ENCODE results near the gene NKD2.

NKD2 gene

DNA sequence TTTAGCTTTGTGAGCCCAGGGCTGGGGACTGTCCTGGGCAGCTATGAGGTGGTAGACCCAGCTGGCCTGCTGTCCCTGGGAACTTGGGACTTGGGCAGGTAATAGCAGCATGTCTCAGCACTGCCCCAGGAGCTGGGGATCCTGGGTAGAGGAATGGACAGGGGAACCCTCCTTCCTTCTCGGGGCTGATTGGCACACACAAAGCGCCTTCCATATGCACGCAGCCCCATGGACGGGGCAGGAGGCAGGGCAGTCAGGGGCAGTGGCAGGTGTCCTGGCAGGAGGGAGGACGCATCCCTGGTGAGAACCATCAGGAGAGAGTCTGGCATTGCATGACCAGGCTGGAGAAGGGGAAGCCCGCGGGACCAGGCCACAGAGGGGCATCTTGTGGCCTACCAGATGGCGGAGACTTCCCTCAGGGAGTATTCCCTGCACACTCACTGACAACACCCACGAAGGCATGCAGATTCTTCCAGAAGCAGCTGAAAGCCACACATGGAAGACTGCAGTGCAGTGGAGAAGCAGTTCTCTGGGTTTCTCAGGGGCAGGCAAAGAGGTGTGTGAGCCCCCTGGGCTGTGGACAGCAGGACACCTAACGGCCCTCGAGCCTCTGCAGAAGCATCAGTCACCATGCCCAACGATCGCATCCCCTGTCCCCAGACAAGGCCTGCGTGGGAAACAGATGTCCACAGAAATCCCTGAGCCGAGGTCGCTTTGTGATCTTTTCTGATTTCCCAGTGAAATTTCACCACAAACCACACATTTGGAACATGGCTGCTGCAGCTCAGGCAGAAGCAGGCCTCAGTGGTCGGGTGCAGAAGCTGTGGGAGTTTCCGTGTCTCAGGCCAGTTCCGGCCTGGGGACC is 7.0 kb upstream of the NKD2 start:
- DNase-seq: peak; percentile 52

DNA sequence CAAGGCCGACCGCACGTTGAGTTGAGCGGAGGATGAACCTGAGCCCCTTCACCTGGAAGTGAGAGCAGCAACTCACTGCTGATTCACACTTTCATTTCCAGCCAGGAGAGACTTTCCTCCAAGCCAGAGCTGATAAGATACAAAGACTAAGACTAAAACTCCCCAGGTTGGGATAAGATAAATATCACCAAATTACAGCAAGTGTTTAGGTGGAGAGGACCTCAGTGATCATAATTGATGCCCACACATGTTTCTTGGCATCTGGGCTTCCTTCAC is 6.4 kb upstream of the NKD2 start:
- no peak for DNase-seq

DNA sequence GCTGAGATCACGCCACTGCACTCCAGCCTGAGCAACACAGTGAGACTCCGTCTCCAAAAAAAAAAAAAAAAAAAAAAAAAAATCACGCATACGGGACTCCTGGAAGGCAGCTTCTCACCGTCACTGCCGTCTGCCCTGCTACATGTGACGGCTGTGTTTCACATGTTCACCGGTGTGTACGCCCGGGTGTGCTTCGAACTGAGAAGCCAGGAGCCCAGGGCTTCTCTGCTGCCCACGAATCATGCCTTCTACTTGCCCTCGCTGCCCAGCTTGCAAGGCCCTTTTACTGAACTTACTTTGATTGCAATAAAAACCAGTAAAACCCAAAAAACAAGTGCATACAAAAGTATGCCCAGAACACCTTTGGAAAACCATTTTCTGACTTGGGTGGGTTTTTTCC is 5.8 kb upstream of the NKD2 start:
- DNase-seq: peak; percentile 44

DNA sequence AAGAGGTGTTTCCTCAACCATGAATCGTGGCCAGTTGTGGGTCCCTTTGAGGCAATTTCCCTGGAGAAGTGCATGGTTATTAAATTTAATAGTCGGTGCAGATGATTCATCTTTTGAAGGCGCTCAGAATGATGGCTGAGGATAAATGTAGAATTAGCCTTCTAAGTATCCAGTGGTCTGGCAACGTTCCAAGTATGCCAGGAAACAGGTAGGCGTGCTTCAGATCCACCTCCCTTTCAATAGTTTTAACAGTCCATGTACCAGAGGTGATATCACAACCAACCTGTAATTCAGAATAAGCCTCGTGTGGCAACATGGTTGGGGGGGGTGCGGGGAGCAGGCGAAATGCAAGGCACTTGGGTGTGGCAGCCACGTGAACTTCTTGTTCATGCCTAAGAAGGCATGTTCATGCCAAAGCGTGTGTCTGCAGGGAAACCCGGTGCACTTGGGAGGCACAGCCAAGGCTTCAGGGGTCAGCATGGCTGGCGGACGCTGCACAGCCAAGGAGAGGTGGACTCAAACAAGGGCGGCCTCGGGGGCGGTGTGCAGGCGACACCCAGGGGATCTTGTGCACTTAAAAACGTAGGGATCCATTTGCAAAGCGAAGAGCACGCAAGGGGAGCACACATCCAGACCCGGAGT is 5.2 kb upstream of the NKD2 start:
- peak; percentile 64 for DNase-seq

DNA sequence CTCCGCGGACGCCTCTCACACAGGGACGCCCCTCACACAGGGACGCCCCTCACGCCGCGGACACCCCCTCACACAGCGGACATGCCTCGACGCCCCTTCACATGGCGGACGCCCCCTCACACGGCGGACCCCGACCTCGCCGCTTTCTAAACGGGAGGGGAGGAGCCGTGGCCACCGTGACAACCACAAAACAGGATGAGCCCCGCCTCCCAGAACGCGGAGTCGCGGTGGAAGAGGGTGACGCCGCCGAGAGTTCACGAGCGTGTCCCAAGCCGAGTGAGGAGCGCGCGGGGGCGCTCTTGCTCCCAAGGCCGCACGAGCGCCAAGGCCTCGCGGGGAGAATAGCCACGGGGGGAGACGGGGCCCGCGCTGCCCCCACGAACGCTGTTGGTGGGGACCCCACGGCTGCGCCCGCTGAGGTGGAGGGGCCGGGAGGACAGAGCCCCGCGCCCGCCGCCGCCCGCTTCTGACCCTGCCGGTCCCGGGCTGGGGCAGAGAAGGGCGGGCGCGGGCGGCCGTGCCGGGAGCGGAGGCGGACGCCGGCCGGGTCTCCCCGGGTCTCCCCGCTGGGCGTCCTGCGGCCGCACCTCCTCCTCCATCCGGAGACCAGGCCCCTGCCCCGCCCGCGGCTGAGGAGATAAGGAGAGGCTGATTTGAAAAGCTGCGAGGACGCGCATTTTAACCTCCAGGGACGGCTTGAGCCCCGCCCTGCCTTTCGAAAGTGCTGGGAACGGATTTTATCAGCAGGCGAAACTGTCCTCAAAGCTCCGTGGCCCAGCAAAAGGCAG is 3.9 kb upstream of the NKD2 start:
- DNase-seq: peak; percentile 79

DNA sequence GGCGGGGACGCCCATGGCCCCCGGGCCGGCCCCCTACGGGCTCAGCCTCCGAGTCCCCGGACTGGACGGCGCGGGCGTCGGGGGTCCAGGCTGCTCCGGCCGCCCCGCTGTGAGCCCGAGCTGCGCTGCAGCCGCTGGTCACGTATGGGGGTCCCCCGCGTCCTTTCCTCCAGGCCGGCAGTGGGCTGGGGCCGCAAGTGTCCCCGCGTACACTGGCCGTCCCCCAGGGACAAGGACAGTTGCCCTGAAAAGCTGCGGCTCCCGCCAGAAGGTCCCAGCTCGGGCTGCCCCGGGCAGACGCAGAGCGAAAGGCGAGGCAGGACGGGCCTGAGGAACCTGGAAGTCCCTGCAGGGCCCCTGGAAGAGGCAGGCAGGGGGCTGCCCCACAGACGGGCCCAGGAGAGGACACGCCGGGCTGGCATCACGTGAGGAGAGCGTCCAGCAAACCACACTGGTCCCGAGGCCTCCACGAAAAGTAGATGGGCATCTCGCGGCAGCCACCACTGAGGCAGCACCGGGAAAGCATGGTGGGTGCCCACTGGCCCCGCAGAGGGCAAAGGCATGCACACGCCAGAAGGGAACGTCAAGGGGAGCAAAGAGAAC is 3.3 kb upstream of the NKD2 start:
- DNase-seq: peak; percentile 56

DNA sequence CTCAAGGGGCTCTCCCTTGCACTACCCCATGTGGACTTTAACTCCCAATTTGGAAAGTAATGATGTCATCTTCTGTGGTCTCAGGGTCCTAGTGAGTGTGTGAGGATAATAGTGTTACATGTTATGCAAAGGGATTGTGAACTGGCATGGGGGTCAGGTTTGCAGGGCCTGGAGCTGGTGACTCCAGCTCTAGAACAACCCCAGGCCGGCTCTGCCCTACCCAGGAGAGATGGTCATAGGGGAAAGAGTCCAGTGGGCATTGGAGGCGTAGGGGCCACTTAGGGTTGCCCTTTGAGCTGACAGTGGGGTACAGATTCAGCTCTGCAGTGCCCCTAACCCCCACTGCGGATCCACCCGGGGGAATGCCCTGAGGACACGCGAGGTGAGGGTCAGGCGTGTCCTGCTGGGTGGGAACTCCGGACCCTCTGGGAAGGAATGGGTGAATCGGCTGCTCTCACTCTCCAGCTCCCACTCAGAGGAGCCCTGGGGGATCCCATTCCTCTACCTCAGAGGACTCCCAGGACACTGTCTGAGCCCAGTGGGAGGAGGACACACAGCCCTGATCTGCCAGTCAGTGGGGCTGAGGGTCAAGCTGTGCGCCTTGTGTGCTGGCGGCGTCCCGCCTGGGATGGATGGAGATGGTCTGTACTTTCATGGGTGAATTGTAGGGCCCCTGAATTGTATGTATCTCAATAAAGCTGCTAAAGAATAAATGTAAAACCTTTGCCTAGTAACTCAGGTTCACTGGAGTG is 2.5 kb upstream of the NKD2 start:
- DNase-seq: peak; percentile 57

DNA sequence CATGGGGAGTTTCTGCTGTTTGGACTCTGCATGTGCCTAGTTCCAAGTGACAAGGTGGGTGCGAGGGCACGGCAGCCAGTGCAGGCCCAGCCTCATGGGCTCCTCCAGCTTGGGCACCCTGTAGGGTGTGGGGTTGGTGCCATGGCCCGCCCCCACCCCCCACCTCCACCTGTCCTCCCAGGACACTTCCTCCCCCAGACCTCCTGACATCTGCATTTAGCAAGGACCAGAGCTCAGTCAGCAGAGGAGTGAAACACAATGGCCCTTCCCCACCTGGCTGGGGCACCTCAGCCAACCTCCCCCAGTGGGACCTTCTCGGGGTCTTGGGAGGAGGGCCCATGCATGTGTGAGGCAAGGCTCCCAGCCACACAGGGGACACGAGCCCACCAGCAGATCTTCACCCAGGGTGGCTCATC is 1.9 kb upstream of the NKD2 start:
- DNase-seq: peak; percentile 61

DNA sequence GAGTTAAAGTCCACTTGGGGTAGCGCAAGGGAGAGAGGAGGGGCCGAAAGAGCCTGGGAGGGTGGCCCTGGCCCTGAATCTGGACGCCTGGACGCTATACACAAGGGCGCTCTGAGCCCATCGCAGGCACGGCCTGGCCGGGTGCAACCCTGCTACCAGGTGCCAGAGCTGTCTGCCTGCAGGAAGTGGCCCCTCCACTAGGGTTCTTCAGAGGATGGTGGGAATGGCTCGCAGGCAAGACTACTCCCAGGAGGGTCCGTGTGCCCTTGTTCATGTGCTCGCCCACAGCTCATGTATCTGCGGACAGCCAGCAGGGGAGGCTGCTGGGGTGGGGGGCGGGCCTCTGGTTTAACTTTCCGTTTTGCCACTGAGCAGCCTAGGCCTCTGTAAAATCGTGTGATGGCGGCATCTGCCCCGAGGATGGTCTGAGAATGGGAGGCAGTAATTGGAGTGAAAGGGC is 1.4 kb upstream of the NKD2 start:
- DNase-seq: peak; percentile 34

DNA sequence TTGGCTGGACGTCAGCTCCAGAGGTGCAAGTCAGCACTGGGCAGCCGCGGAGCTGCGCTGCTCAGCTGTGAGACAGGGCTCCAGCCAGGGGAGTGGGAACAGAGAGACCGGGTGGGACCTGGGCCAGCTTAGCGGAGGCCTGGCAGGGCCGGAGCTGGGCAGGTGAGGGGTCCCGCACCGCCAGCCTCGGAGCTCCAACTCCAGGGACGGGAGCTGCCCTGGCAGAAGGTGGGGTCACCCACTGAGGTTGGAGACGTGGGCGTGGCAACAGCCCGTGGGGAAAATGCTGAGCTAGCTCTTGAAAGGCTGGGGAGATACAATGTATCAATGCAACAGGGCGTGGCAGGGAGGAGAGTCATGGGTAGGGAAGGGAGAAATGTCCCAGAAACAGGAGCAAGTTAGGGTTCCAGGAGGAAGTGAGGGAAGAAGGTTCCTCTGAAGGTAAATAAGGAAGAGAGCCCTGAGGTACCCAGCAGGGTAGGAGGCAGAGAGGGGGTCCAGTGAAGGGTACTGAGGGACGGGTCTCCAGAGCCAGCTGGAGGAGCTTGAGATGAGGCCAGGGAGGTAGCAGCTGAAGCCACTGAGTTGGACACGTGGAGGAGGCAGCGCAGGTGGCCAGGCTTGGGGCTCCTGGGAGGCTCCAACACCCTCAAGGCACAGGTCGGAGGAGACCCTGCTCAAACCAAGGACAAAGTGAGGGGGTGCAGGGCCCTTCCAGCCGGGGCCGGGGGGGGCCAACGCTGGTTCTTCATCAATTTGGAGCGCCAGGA is 736 bp upstream of the NKD2 start:
- DNase-seq: peak; percentile 61

DNA sequence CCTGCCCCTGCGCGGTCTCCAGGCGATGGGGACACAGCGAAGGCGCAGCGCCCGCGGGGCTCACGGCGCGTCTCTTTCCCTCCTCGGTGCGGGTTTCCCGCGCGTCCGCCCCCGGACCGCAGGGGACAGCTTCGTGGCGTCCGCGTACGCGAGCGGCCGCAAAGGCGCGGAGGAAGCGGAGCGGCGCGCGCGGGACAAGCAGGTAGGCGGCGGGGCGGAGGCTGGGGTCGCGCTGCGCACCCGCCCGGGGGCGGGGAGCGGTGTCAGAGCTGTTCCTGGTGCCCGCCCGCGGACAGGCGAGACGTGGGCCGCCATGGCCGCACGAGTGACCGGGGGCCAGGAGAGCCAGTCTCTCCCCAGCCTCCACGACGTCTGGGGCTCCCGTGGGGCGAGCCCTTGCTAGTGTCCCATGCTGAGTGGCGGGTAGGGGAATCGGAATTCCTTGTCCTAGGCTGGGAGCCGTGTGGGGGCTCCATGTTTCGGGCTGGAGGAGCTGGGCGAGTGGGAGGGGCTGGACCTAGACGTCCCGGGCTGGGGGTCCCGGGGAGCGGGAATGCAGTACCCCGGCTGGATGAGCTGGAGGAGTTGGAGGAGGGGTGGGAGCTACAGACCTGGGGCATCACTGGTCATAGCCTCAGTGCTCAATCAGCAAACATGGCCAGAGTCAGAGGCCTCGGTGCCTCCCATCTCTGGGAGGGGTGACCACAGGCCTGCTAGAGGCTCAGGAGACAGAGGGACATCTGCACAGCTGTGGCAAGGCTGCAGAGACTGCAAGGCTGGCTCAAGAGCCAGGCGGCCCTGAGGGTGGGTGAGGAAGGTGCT is 968 bp downstream of the NKD2 start:
- DNase-seq: peak; percentile 43

DNA sequence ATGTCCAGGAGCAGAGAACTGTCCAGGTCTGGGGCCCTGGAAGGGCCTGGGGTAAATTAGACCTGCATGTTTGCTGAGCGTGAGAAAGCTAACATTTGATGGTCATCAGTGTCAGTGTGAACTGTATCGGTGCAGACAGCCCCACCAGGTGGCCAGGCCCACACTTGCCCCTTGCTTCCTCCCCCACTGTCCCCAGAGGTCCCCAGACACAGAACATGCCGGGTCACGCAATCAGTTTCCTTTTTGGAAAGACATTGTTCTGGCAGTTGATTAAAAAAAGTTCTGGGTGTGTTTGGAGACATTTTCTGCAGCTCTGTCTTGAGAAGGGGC is 1.5 kb downstream of the NKD2 start:
- no peak for DNase-seq

DNA sequence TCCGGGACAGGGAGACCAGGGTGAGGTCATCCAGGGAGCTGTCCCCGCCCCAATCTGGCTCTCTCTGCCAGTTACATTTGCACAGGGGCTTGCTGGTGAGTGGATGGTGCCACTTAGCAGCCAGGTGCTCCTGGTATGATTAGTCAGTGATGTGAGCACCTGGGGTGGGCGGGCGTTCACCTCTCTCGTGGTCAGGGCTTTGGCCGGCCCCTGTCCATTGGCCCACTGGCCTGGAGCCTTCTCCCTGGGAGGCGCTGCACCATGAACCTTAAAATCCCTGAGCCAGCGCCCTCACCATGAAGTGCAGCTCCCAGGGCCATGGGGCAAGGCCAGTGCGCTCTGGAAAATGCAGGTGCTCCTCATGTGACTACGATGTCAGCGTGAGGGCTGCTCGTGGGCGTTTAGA is 2.0 kb downstream of the NKD2 start:
- DNase-seq: no peak

DNA sequence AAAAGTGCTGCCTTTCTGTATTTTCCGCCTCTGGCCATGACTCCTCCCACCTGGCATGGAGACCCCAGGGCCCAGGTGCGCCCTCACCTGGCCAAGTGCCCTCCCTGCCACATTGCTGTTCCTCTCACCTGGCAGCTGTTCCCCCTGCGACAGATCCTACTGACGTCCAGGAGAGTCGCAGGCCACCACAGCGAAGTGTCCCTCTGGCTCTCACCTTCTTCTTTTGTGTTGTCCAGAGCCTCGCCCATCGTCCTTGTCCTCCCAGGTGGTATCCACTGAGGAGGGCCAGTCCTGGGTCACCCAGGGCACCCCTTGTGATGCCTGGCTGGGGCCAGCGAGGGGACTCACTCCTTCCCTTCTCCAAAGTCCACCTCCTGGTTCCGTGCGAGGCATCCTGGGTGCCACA is 2.6 kb downstream of the NKD2 start:
- DNase-seq: peak; percentile 74

DNA sequence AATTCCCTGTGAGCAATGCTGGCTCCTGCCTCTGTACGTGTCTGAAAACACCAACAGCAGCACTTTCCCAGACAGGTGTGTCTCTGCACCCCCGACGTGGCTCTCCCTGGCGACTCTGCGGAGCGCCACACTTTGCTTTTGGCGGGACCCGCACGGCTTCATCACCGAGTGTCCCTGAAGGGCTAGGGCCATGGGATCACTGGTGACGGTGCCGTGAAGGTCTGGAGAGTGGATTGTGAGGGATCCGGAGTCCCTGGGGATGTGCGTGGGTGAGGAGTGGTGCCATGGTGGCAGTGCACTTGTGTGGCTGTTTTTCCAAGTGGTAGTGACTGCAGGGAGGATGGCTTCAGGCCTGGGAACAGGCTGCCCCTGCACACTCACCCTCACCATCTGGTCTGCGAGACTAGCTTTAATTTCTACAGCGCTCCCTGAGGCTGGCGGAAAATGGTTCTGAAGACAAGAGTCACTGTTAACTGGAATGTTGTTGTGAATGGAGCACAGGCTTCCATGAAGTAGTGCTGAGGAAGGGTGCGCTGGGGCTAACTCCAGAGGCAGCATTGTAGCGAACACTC is 3.2 kb downstream of the NKD2 start:
- DNase-seq: no peak

DNA sequence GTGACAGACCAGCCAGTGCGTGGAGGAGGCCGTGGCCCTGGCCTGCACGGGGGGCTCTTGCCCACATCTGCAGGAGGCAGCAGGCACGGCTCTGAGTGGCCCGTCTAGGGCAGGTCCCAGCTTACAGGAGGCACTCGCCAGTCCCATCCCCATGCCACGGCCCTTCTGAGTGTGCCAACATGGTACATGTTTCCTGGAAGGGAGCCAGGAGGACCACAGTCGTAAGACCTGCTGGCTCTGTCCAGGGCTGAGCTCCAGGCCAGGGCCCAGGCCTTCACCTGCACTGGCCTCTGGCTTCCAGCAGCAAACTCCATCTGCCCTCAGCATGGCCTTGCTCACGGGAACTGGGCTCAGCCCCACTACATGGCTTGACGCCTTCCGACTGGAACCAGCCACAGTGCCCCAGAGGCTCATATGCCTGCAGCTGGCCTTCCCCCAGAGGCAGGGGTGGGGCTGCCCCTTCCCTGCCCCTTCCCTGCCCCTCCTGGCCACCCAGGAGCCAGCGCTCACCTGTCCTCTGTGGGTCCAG is 3.8 kb downstream of the NKD2 start:
- DNase-seq: no peak

DNA sequence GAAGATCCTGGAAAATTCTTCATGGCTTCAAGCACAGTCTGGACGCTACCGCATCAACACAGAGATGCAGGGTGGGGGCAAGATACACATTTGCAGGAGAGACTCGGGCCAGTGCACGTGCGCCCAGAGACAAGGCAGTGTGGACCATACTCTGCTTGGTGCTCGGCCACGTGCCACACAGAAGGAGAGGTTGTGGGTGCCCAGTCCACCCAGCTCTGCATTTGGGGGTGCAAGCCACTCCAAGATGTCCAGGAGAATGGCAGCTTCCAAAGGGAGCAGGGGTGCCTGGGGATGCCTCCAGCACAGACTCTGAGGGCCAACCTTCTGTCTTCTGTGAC is 4.3 kb downstream of the NKD2 start:
- no peak for DNase-seq

DNA sequence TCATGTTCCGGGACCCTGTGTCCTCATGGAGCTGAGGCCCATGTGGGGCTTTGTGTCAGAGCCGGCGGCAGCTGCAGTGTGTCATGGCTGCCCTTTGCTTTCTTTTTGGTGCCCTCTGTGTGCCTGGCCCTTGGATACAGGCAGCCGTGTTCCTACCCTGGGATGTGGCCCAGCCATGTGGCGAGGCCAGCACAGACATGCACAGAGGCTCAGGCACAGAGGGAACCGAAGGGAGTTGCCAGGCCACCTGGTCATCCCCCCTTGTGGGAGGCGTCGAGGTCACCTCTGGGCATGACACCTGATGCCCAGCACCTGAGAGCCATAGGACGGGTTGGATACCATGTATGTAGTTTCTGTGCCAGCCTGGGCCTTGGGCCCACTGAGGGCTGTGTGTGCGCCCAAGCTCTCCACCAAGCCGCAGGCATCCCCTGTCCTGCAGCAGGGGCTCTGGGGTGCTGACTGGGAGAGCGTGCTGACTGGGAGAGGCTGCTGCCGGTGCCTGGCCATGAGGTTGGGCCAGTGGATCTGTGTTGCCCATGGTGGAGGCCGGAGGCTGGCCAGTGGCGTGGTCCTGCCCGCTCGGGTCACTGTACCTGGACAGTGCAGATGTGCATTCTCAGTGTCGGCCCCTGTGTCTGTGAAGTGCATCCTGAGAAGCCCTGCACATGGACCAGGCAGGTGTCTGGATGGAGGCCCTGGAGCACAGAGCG is 4.8 kb downstream of the NKD2 start:
- DNase-seq: no peak

DNA sequence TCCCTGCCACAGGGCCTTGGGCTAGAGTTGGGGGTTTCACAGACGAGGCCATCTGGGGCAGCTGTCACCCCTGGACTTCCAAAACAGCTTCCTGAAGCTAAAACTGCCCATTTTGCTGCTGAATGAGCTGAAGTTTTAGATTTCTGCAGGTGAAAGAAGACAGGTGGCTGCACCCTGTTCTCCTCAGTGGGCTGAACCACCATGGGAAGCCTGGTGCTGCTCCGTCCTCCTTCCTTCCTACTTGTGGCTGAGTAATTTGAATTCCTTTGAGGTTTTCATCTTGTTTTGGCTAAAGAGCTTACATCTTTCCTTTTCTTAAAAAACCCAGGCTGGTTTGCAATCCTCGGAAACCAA is 5.3 kb downstream of the NKD2 start:
- no peak for DNase-seq

DNA sequence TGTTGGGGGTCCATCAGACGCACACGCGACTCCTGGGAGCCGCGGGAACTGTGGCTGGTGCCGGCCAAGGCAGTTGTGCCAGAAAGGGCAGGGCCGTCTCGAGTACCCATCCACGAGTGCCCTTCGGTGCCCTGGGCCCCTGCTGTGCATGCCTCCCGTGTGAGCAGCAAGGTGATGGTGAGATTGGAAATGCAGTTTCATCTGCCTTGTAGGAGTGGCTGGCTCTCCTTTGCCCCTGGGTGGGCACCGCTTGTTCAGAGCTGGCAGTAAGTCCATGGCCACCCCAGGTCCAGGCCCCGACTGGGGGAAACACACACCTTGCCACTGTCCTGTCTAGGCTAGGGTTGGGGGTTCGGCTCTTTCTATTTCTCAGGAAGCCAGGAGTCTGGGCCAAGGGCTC is 5.7 kb downstream of the NKD2 start:
- DNase-seq: no peak
